T-cell (primary cell): ENCODE results near the gene CPN2. TPM values are rescaled to one million over a fixed set of nuclear protein-coding genes. Genes with fewer than 3 reads are reported as not detected.

Experiments
- ATAC-seq, 4 experiments: fragments of 200-7000 bp in 3 of 4; fragments of 150-1000 bp in 1 of 4; cut with Tn5 transposase; replicated peaks in 1 of 4; 1 replicate in 3 of 4; 2 replicates in 1 of 4; pipeline ENCODE4 v1.10.0; 2021; ENCODE audit warnings: moderate library complexity in 3 of 4, mild to moderate bottlenecking in 2 of 4, moderate number of reproducible peaks in 1 of 4
- CTCF ChIA-PET, 2 donors: fragments of 300-600 bp; sonication (Branson Sonifier 250); formaldehyde crosslinking; loops; one replicate each; lab custom pipeline; 2022; ENCODE audit warnings: antibody characterized with exemption in 2 of 2; lab: Charles Lee
- POLR2A ChIA-PET, 2 donors: fragments of 300-600 bp; sonication (Branson Sonifier 250); formaldehyde crosslinking; loops; one replicate each; lab custom pipeline; 2022; ENCODE audit warnings: antibody characterized with exemption in 2 of 2; lab: Charles Lee
- DNase-seq, 35 experiments: peaks; one replicate each; pipeline versions ENCODE4 v3.0.0 to v3.0.0-alpha.2; 2013 to 2023
- H3K27ac ChIP-seq: one replicate; pipeline ENCODE4 v1.5.1; 2013; ENCODE audit warnings: low read length
- H3K27me3 ChIP-seq, 2 experiments: replicated peaks in 1 of 2; 1 replicate in 1 of 2; 2 replicates in 1 of 2; pipeline versions ENCODE4 v1.6.1 to v1.7.0; 2013; ENCODE audit warnings: low read length in 1 of 2, mixed read lengths in 1 of 2; ENCODE audit not compliant: control insufficient read depth in 2 of 2, insufficient read depth in 2 of 2; ENCODE audit errors: extremely low read depth in 1 of 2
- H3K36me3 ChIP-seq, 2 donors: 1 replicate in 1 of 2; 2 replicates in 1 of 2; pipeline versions ENCODE4 v1.6.1 to v1.7.0; 2013; ENCODE audit warnings: low read length in 1 of 2; ENCODE audit not compliant: control insufficient read depth in 2 of 2, insufficient read depth in 1 of 2; ENCODE audit errors: extremely low read depth in 1 of 2
- H3K4me1 ChIP-seq, 2 experiments: 1 replicate in 1 of 2; 2 replicates in 1 of 2; pipeline versions ENCODE4 v1.6.1 to v1.7.0; 2013; ENCODE audit warnings: low read length in 2 of 2, mixed read lengths in 1 of 2; ENCODE audit not compliant: insufficient read depth in 2 of 2, control insufficient read depth in 1 of 2; ENCODE audit errors: extremely low read depth in 1 of 2
- H3K4me3 ChIP-seq, 2 donors: 1 replicate in 1 of 2; 2 replicates in 1 of 2; pipeline versions ENCODE4 v1.5.1 to v1.7.0; 2013; ENCODE audit warnings: mild to moderate bottlenecking in 2 of 2, low read length in 1 of 2, moderate library complexity in 1 of 2; ENCODE audit not compliant: control insufficient read depth in 1 of 2; ENCODE audit errors: extremely low read depth in 1 of 2
- H3K9me3 ChIP-seq: 2 replicates; pipeline ENCODE4 v1.7.0; 2013
- H3K27ac Mint-ChIP-seq, 2 donors: one replicate each; pipeline ENCODE4 v1.8.0; 2020 to 2021; ENCODE audit warnings: mild to moderate bottlenecking in 2 of 2, mixed read lengths in 2 of 2
- H3K27me3 Mint-ChIP-seq, 2 donors: one replicate each; pipeline ENCODE4 v1.8.0; 2021 to 2022; ENCODE audit warnings: mixed read lengths in 2 of 2
- H3K36me3 Mint-ChIP-seq: one replicate; pipeline ENCODE4 v1.8.0; 2021; ENCODE audit warnings: mixed read lengths
- H3K4me1 Mint-ChIP-seq, 3 donors: one replicate each; pipeline ENCODE4 v1.8.0; 2020 to 2022; ENCODE audit warnings: mixed read lengths in 3 of 3, mild to moderate bottlenecking in 1 of 3
- H3K4me3 Mint-ChIP-seq, 3 donors: one replicate each; pipeline ENCODE4 v1.8.0; 2020 to 2022; ENCODE audit warnings: mild to moderate bottlenecking in 3 of 3, mixed read lengths in 3 of 3, moderate library complexity in 3 of 3
- H3K9me3 Mint-ChIP-seq, 3 donors: one replicate each; pipeline ENCODE4 v1.8.0; 2020 to 2022; ENCODE audit warnings: mixed read lengths in 3 of 3
- WGBS: methylation state at CpG from one replicate; pipeline ENCODE4 v1.1.5; 2013; ENCODE audit warnings: missing lambda C conversion rate; ENCODE audit not compliant: insufficient coverage; 5-methylcytosine and 5-hydroxymethylcytosine counted together
- total RNA-seq, 35 experiments: library from RNA in 6 of 35; stranded (reverse) in 6 of 35; fragments of 120-200 nt in 1 of 35; gene quantifications; one replicate each; pipeline versions ENCODE4 v1.2.1 to v1.2.4 and lab custom pipeline; 2013 to 2026

CPN2 gene
- total RNA-seq, 5 donors from 2014 or later (not counting 1 experiment from before 2014, with no cell fraction given): 0.12 to 0.13 TPM; not detected in 3

DNA sequence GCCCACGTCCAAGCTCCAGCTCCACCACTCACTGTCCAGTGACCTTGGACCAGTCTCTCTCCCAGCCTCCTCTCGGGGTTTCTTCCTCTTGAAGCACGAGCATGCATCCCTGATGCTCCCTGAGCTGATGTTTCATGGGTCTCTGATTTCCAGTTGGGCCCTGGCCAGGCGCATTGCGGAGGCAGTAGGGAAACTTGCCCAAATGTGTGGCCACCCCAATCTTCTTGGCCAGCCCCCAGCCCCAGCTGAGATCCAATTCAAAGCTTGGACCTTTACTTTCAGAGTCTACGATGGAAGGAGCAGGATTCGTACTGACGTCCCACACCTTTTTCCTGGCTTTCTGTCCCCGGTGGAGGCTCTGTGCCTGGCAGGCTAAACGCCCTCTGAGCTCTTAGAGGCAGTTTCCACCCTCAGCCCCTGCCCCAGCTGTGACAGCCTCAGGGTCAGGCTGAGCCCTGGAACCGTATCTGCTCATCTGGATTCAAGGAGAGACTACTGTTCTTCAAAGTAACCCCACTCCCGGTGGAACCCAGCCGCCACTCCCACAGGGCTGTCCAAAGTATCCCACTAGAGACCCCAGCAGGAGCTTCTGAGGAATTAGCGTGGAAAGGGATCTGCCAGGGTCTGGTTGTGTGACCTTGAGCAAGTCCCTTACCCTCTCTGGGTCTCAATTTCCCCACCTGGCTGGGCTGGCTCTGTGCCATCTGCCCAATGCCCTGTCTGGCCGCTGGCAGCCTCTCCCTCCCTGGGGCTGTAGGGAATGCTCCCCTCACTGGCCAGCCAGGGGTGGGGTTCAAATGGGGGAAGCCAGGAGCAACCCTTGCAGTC lies 37.4 kb downstream of the CPN2 start:
- Histone ChIP-seq H3K4me1 (peaks cover 2 to 17% of the 10 kb centered on the region in 2 experiments), H3K27me3 (peaks cover 0 to 42% of the 10 kb centered on the region in 2 experiments), H3K9me3 (no peaks in the 10 kb centered on the region), H3K36me3 (no peaks in the 10 kb centered on the region), H3K27ac (no peak overlapping the region), H3K4me3 (no peak overlapping the region)
- peaks cover 15 to 19% (median 17%) of the 10 kb centered on the region in 3 donors for H3K4me1 Mint-ChIP-seq
- ChIA-PET POLR2A (no interaction called here), CTCF (interaction anchor here (0.6 to 1.0 kb wide), 4 partner anchors 50 to 1111 kb away, joined by 3 to 11 read pairs (median 4); no protein-coding TSS in a partner anchor)
- no peak overlapping the region for H3K4me3 Mint-ChIP-seq
- H3K36me3 Mint-ChIP-seq: no peaks in the 10 kb centered on the region
- WGBS: 86% methylated on average over 13 of the region's 15 CpGs
- DNase-seq (no peak), ATAC-seq (no peak)
- peaks cover 0 to under 1% (median 0%) of the 10 kb centered on the region in 3 donors for H3K9me3 Mint-ChIP-seq
- H3K27me3 Mint-ChIP-seq: peaks cover 9 to 26% of the 10 kb centered on the region in 2 donors
- H3K27ac Mint-ChIP-seq: no peak overlapping the region

DNA sequence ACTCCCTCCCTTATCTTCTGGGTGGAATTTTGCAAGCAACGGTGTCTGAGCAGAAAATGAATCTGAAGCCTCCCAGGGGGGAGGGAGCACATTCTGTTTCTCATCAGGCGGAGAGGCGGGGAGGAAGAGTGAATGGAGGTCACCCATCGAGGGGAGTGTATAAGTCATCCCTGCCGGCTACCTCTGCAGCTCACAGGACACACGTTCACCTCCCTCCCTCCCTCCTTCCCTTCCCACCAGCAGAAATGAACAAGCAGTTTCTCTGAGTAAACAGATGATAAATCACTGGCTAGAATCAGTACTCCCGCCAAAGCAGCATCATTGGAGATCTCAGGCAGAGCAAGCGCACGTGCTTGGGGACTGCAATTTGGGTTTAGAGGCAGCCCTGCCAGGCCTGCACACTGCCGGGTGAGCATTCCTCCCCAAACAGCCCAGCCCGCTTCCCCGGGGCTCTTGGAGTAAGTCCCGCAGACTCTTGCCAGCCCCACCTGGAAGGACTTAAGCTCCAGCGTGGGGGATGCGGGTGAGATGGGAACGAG lies 38.3 kb downstream of the CPN2 start:
- H3K4me1 ChIP-seq: peaks cover 4 to 20% of the 10 kb centered on the region in 2 experiments
- H3K36me3 ChIP-seq: no peaks in the 10 kb centered on the region
- Mint-ChIP-seq H3K27me3 (peaks cover 7 to 24% of the 10 kb centered on the region in 2 donors), H3K36me3 (no peaks in the 10 kb centered on the region), H3K9me3 (no peaks in the 10 kb centered on the region), H3K4me1 (peaks cover 18 to 25% (median 21%) of the 10 kb centered on the region in 3 donors), H3K4me3 (no peak overlapping the region), H3K27ac (no peak overlapping the region)
- ChIA-PET POLR2A (interaction anchor here in 1 of 2 donors (0.6 kb wide), 1 partner anchor 354 kb away, joined by 5 read pairs; no protein-coding TSS in a partner anchor), CTCF (interaction anchor here in 1 of 2 donors (0.7 to 1.0 kb wide), 2 partner anchors 49 to 605 kb away, joined by 3 to 5 read pairs; no protein-coding TSS in a partner anchor)
- ATAC-seq (no peak), DNase-seq (no peak)
- H3K27me3 ChIP-seq: peaks cover 0 to 37% of the 10 kb centered on the region in 2 experiments
- 61% methylated on average over 6 of the region's 16 CpGs for WGBS
- H3K4me3 ChIP-seq: no peak overlapping the region
- no peak overlapping the region for H3K27ac ChIP-seq
- no peaks in the 10 kb centered on the region for H3K9me3 ChIP-seq

DNA sequence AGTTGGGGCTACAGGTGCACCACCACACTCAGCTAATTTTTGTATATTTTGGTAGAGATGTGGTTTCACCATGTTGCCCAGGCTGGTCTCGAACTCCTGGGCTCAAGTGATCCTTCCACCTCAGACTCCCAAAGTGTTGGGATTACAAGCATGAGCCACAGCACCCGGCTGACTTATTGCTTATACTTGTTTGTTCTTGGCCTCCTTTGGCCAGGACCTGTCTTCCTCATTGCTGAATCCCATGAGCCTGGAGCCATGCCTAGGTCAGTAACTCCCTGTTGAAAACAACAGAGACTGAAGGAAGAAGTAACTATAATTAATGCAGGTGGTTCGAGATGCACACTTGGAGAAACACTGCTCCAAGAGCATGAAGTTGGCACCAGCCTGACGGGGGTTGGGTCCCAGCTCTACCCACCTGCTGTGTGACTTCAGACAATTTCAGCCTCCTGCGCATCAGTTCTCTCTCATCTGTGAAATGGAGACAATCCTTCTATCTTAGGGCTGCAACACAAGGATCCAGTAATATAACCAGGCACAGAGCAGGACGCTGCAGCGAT lies 38.9 kb downstream of the CPN2 start:
- no peak overlapping the region for H3K27ac Mint-ChIP-seq
- 78% methylated on average over 4 of the region's 7 CpGs for WGBS
- no peaks in the 10 kb centered on the region for H3K9me3 Mint-ChIP-seq
- H3K4me3 ChIP-seq: no peak overlapping the region
- H3K27ac ChIP-seq: no peak overlapping the region
- DNase-seq (no peak), ATAC-seq (no peak)
- peaks cover 24 to 31% (median 27%) of the 10 kb centered on the region in 3 donors for H3K4me1 Mint-ChIP-seq
- H3K4me3 Mint-ChIP-seq: no peak overlapping the region
- ChIA-PET POLR2A (no interaction called here), CTCF (interaction anchor here (0.7 to 0.8 kb wide), 2 partner anchors 84 to 224 kb away, joined by 3 read pairs; no protein-coding TSS in a partner anchor)
- peaks cover 0 to 33% of the 10 kb centered on the region in 2 experiments for H3K27me3 ChIP-seq
- no peaks in the 10 kb centered on the region for H3K36me3 ChIP-seq
- no peaks in the 10 kb centered on the region for H3K36me3 Mint-ChIP-seq
- H3K27me3 Mint-ChIP-seq: peaks cover 5 to 18% of the 10 kb centered on the region in 2 donors
- H3K4me1 ChIP-seq: peaks cover 10 to 25% of the 10 kb centered on the region in 2 experiments
- no peaks in the 10 kb centered on the region for H3K9me3 ChIP-seq

DNA sequence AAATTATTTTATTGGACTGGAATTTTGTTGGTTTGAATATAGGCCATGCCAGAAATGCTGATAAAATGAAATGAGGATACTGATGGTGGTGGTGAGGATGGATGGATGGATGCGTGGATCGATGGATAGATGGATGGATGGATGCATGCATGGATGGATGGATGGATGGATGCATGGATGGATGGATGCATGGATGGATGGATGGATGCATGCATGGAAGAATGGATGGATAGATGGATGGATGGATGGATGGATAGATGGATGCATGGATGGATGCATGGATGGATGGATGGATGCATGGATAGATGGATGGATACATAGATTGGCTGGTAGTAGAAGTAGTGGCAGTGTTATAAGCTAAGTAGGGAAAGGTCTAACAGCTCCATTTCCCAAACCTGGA lies 40.1 kb downstream of the CPN2 start:
- H3K27ac Mint-ChIP-seq: no peak overlapping the region
- H3K27me3 ChIP-seq: peaks cover 0 to 26% of the 10 kb centered on the region in 2 experiments
- no peaks in the 10 kb centered on the region for H3K9me3 ChIP-seq
- H3K36me3 Mint-ChIP-seq: no peaks in the 10 kb centered on the region
- H3K4me1 ChIP-seq: peaks cover 16 to 36% of the 10 kb centered on the region in 2 experiments
- H3K4me3 ChIP-seq: no peak overlapping the region
- no peaks in the 10 kb centered on the region for H3K9me3 Mint-ChIP-seq
- H3K4me3 Mint-ChIP-seq: no peak overlapping the region
- no peak overlapping the region for H3K27ac ChIP-seq
- ATAC-seq (no peak), DNase-seq (no peak)
- 94% methylated on average over 2 of the region's 2 CpGs for WGBS
- H3K36me3 ChIP-seq: no peaks in the 10 kb centered on the region
- H3K27me3 Mint-ChIP-seq: peaks cover 0 to 8% of the 10 kb centered on the region in 2 donors
- peaks cover 28 to 40% (median 38%) of the 10 kb centered on the region in 3 donors for H3K4me1 Mint-ChIP-seq
- CTCF ChIA-PET: interaction anchor here in 1 of 2 donors (0.6 to 0.7 kb wide), 2 partner anchors 641 to 645 kb away, joined by 4 to 6 read pairs; no protein-coding TSS in a partner anchor
- POLR2A ChIA-PET: no interaction called here

DNA sequence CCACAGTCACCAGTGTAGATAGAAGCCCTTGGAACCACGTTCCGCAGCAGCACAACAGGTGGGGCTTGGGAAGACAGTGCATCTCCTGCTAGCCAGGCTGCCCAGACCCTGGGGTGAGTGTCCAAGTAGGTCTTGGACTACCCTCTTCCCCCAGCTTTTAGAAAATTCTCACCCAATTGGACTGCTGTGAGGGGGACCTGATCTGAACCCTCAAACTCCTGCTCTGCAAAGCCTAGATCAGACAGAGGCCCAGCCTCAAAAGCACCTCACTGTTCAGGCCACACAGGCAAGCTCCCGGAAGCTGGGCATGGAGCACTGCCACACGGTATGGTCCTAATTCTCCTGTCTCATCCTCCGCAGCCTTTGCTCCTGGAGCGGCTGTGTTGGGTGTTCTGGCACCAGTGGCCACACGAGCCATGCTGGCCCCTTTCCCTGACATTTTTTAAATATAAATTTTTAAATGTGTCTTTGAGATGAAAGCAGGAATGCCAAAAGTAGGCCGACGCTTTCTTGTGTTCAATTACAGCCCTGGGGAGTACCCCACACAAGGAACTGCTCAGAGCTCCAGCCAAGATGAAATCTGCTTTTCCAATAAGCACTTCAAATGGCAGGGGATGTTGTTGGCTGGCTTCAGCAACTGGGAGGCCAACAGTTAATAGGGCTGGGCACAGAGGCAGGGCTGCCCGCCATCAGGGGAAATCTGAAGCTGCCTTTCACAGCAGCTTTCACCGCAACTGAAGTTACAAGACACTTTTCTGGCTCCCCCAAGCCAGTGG lies 40.9 kb downstream of the CPN2 start:
- 89% methylated on average over 3 of the region's 11 CpGs for WGBS
- H3K36me3 Mint-ChIP-seq: no peaks in the 10 kb centered on the region
- peaks cover 32 to 46% (median 41%) of the 10 kb centered on the region in 3 donors for H3K4me1 Mint-ChIP-seq
- DNase-seq: no peak
- Histone ChIP-seq H3K27me3 (peaks cover 0 to 22% of the 10 kb centered on the region in 2 experiments), H3K27ac (no peak overlapping the region), H3K36me3 (no peaks in the 10 kb centered on the region), H3K4me1 (peaks cover 20 to 37% of the 10 kb centered on the region in 2 experiments), H3K4me3 (no peak overlapping the region), H3K9me3 (no peaks in the 10 kb centered on the region)
- no peak overlapping the region for H3K4me3 Mint-ChIP-seq
- ATAC-seq: no peak
- H3K27ac Mint-ChIP-seq: no peak overlapping the region
- ChIA-PET POLR2A (interaction anchor here in 1 of 2 donors (0.6 to 1.2 kb wide), 2 partner anchors 9 to 65 kb away, joined by 3 to 4 read pairs; no protein-coding TSS in a partner anchor), CTCF (no interaction called here)
- no peaks in the 10 kb centered on the region for H3K9me3 Mint-ChIP-seq
- H3K27me3 Mint-ChIP-seq: peaks cover 0 to 7% of the 10 kb centered on the region in 2 donors
